GM18909 (cell line): ENCODE results near the gene GPR87.

Source experiments
- ATAC-seq: cut with Tn5 transposase; IDR thresholded peaks from one replicate; pipeline ENCODE4 v1.9.1; 2021; ENCODE audit warnings: mild to moderate bottlenecking; ENCODE audit not compliant: unreplicated experiment, poor library complexity

Gene GPR87, protein sequence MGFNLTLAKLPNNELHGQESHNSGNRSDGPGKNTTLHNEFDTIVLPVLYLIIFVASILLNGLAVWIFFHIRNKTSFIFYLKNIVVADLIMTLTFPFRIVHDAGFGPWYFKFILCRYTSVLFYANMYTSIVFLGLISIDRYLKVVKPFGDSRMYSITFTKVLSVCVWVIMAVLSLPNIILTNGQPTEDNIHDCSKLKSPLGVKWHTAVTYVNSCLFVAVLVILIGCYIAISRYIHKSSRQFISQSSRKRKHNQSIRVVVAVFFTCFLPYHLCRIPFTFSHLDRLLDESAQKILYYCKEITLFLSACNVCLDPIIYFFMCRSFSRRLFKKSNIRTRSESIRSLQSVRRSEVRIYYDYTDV

DNA sequence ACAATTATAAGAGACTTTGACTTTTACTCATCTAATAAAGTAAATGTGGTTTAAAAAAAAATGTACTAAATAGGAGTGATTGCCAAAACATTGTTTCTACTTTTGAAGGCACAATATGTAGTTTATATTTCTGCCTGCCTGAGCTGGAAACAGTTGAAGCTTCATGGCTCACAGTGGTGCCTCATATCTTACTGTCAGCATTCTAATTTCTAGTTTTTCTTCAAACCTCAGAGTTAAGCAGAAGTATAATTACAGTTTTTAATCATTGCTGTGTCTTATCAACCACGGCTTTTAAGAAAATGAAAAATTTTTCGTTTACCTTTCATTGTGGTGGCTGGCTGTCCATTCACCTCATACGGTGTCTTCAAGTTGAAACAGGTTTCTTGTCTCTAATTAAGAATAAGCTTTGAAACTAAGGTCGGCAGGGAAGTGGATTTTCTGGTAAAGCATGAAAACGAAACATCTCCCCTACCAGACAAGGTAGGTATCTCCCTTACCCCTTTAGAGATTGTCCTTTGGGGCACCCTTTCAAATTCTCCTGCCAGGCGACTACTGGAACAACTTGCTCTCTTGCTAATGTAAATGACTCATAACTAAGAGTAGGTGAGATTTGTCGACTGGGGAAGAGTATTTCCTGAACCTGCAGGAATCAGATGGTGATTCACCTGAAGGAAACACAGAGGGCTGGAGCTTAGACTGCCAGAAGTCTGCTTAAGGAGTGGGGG is at the start of gene GPR87:
Gene GPR87 (minus strand): TSS at position 554 of the 725 bp plus-strand sequence. CDS start 16,720 bp downstream, outside the sequence.
- ATAC-seq = no peak

- no peak for ATAC-seq
These were observed 46.1 kb upstream of the GPR87 start for GRCh38 chr3:151362751-151363174.

GRCh38 chr3:151357463-151357850 is 40.8 kb upstream of the GPR87 start:
- no peak for ATAC-seq

- no peak for ATAC-seq
These were observed 40.3 kb upstream of the GPR87 start for GRCh38 chr3:151356794-151357462.

DNA sequence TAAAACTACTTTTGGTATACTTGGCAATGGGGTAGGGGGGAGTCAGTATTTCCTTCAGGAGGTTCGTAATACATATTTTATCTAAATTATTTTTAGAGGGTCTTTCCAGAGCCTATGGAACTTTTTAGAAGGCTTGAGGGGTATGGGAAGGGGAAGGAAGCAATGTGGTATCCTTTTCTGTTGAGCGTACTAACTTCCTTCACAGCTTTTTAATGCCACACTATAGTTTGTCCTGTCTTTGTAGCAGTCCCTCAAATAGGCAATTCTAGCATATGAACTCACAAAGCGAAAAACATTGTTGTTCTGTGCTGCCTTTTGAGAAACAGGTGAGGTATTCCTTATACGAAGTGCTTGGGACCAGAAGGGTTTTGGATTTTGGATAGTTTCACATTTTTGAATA is 35.0 kb upstream of the GPR87 start:
- peak; percentile 42 for ATAC-seq

- ATAC-seq = peak; percentile 89
These were observed 34.6 kb upstream of the GPR87 start for GRCh38 chr3:151351219-151351618.

DNA sequence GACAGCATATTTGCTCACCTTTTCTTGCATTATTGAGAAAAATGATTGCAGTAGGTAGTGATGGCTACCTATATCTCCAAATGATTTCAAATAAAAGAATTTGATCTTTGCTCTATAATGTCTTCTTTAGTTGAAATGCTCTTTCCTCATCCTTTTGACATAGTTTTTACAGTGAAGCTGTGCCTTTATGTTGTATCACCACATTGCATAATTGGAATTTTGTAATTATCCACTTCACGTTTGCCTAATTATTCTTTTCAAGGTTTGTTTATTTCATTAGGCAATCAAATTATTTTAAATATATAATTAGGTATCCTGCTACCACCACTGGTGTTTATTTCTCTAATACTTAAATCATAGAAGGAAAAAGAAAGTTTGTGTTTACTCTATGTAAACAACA is 34.0 kb upstream of the GPR87 start:
- no peak for ATAC-seq

DNA sequence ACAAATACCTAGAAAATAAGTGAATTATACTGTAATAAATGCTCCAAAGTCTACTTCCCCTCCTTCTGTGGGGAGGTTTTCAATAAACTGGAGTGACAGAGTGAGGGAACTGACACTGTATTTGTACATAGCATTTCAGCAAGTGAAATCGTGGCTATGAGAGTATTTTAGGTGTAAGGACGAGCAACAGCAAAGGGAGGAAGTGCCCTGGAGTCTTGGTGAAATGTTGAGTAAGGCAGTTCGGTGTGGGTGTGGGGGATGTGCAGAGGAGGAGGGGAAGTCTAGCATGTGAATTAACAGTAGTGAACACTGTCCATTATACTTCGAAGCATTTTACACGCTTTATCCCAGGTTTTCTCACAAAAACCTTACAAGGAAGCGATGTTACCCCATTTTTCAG is 30.8 kb upstream of the GPR87 start:
- no peak for ATAC-seq

- ATAC-seq = no peak
These were observed 29.7 kb upstream of the GPR87 start for GRCh38 chr3:151346292-151346691.

- no peak for ATAC-seq
These were observed 29.2 kb upstream of the GPR87 start for GRCh38 chr3:151345859-151346258.

DNA sequence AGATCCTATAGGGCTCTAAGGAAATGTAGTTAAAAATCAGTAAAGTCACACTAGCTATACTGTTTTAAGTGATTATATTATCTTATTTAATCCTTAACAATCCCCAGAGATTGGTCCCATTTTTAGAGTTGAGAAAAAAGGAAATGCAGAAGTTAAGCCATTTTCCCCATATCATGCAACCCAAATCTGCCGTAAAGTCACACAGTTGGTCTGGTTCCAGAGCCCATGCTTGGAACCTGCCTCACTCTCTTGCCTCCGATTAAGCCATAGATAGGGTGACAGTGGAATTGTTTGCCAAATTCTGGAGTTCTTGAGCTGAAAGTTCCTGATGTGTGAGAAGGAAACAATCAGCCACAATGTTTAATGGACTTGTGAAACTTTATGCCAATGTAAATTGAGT is 15.1 kb upstream of the GPR87 start:
- no peak for ATAC-seq

DNA sequence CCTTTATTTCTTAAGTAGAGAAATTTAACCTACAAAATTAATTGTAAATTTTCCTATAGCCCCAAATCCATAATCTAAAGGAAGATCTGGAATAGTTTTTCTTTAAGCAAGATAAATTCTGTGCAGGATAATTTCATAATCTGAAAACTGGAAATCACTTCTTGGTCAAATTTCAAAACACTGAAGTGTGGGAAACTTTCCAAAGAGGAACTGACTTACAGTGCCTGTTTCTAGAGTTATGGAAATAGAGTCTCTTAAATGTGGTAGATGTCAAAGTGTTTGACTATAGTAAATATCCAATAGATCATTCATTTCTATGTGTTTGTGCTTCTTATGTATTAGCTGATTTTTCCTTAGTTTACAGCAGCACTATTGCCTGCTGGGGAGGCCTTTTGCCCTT is 14.3 kb upstream of the GPR87 start:
- ATAC-seq = no peak

- no peak for ATAC-seq
These were observed 13.8 kb upstream of the GPR87 start for GRCh38 chr3:151330379-151330778.

DNA sequence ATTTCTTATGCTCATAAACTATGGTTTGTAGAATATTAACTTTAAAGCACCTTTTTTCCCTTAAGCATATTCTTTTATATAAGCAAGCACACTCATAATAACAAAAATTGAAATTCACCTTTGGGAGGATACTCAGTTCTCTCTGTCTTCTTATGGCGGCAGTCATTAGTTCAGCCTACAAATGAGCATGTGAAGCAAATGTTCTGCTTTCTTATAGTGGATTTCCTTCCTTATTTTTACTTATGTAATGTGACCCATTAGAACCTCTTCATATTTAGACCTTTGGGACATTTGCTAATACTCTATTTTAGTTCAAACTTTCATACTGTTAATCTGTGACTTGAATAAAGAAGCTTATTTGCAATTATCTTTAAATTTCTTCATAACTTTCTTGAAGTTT is 12.7 kb upstream of the GPR87 start, which contains the start of gene P2RY13:
Gene P2RY13 (minus strand): TSS at position 187 of the 400 bp plus-strand sequence. CDS start 21 bp downstream, at position 166.
- no peak for ATAC-seq

DNA sequence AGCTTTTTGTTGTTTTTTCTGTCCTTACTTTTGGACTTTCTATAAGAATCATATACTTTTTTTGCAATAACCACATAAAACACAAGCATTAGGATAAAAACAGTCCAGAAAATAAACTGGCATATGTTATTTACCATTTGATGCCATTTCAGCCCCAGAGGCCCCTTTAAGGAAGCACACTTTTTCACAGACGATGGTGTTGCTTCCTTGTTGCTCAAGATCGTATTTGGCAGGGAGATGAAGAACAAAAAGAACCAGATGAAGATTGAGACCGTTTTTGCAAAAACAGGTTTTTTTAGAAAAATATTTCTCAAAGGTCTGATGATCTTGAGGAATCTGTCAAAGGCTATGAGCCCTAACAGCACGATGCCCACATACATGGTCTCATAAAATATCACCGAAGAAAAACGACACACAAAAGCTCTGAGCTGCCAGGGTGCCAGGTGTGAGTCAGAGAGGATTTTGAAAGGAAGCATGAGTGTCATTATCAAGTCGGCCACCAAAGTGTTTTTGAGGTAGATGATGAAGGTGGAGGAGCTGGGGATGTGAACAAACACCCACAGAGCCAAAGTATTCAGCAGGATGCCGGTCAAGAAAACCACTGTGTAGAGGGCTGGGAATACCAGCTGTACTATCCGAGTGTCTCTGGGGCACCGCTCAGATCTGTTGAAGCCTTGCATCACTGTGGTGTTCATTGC is 11.8 kb upstream of the GPR87 start:
- ATAC-seq = no peak

GRCh38 chr3:151327571-151328198 is 11.1 kb upstream of the GPR87 start:
- no peak for ATAC-seq

DNA sequence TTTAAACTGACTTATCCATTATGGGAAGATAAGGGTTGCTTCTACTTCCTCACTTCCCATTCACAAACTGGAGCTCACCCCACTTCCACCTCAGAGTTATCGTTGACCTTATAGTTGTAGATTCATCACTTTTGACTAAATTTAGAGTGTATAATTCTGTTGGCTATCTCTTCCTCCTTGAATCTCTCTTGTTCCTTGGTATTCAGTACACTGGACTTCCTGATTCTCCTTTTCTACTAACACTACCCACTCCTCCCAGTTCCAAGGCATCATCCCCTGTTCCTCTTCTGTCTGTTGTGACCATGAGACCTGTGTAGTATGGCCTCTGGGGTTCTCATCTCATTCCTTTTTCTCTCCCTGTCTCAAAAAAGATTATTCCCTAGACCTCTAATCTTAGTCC is 5.9 kb upstream of the GPR87 start:
- ATAC-seq = no peak

DNA sequence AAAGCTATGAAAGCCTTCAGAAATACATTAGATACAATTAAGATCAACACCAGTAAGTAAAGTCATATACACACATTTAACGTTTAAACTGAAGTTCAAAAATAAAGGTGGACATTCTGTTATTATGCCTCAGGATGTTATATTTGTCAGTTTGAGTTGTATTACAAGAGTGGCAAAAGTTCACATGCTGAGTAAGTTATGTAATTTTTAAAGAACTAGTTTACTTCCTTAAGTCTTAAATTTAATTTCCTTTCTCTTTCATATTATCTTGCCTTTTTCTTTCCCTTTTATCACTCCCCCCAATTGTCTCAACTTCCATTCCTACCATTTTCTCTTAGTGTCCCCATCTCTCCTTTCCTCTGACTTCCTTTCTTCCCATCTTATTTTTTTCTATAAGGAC is 4.9 kb upstream of the GPR87 start:
- ATAC-seq = no peak

DNA sequence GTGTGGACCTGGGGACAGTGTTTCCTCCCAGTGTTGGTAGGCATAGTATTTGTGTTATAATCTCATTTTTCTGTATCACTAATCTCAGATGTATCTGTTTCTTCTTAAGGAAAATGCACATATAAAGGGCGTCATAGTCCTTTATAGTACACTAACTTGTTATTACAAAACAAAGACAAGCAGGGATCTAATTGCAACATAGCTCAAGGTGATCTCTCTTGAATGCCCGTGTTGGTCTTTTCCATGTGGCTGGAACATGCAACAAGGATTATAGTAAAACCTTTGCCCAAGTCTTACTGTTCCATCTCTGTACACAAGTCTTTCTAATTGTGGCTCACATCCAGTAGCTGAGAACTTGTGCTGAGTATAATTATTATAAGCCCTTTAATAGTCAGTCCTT is 3.5 kb upstream of the GPR87 start:
- no peak for ATAC-seq

- ATAC-seq = no peak
These were observed 3.0 kb upstream of the GPR87 start for GRCh38 chr3:151319628-151320027.
